HG03066 (cell line): ENCODE measurements around the gene MAN1A1.
"Not testable (repeated sequence)": the region's sequence is repeated elsewhere in the genome, so short reads cannot be mapped to it uniquely, and the experiment has no call there.

Experiments
- ATAC-seq: cut with Tn5 transposase; IDR thresholded peaks from one replicate; pipeline ENCODE4 v1.9.1; 2021; ENCODE audit warnings: low read depth; ENCODE audit not compliant: unreplicated experiment

MAN1A1 gene

GRCh38 chr6:119174879-119175817, 174.4 kb downstream of the MAN1A1 start:
- no peak for ATAC-seq

- ATAC-seq, result no peak
These were observed 175.5 kb downstream of the MAN1A1 start for GRCh38 chr6:119174085-119174445.

DNA sequence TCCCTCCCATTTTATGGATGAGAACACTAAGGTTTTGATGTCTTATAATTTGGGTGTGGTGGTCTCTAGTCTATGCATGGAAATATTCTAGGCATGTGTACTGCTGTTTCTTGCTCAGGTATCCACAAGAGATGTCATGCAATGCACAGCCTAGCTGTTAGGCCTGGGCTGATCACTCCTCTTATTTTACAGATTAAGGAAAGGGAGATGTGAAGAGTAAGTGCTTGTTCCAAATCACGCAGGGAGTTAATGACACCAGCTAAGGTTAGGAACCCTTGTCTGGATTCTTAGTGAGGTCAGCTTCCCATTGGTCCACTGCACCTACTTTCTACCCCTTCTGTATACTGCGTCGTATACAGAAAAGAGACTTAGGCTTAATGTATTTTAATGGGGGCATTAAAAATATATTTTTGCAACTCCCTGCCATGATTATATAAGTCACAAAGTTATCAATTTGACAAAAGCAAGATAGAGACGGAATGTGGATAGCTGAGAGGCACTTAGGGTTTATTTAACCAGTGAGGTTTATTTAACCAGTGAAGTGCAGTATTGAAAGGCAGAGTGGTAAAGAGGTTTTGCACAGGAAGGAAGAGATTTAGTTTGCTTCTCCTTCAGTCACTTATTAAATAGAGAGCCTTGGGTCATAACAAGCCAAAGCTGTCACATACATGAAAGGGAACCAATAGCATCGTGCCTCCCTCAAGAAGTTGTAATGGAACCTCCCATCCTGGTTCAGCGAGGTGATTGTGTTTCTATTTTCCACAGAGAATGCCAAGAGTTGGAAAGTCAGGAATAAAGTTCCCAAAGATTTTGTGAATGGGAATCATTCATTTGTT, 176.1 kb downstream of the MAN1A1 start:
- no peak for ATAC-seq

DNA sequence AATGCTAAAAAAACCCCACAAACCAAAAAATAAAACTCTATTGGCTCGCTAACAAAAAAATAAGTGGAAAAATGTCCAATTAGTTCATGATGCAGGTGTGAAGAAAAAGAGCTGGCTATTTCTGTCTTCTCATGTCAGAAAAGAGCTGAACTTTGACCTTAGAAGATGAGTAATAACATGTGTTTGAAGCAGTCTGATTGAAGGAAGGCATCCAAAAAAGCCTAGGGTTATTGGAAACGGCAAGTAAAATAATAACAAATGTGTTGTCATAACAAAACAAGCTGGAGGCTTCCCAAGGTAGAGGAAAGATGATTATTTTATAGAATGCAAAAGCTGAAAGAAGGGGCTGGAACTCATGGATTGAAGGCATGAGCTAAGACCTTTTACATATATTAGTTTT, 176.7 kb downstream of the MAN1A1 start:
- ATAC-seq, result no peak

DNA sequence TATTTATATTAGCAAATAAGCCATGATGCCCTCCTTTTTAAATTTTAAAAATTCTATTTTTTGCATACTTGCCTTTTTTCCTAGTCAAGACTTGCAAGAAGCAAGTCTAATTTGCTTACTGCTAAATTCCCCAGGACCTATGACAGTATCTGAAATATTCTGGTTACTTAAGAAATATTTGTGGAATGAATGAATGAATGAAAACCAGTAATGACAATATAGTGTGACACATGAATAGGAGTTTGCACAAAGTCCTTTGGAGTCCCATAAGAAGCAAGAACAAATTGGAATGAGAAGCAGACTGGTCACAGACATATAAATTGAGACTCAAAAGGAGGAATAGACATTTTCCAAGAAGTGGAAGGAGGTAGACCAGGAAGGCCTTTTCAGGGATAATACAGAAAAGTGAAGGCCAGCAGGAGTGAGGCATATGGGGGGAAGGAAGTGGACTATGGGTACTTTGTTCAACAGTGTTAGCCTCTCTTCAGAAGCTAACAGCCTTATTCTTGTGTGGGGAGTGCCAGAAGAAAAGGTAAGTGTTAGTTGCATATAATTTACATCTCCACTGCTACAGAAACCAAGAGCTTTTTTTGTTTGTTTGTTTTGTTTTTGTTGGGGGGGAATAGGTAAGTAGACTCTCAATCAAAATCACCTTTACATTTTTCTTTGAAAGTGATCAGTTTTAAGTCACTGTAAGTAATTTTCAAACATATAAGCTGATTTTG, 177.5 kb downstream of the MAN1A1 start:
- ATAC-seq, result no peak

DNA sequence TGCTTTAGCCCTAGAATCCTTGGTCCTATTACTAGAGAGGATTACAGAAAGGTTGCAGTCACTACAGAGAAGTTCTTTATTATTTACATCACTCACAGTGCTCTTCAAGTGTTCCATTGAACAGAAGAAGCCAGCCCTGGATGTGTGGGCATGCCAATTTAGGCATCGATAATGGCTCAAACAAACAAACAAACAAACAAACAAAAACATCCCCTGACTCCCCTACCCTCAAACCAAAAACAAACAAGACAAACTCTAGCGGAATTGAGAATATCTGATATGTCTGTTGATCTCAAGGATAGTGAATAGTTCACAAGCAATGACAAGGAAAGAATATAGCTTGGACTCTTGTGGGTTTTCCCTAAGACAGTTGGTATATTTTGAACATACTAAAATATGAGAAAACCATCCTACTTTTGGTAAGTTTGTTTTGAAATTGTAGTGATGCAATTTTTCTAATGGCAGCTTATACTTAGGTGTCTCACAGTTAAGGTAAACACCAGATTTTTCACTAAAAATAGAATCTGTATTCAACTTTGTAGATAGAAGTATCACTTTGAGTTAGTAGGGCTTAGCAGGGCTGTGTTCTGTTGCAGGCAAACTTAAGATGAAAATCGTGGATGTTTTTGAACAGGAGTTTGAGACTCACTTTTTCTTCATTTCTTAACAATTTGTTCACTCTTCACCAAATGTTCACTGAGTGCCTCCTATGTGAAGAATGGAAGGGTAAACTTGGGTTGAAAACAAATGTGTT, 178.3 kb downstream of the MAN1A1 start:
- no peak for ATAC-seq

- no peak for ATAC-seq
These were observed 179.0 kb downstream of the MAN1A1 start for GRCh38 chr6:119170447-119171087.

GRCh38 chr6:119170103-119170446, 179.5 kb downstream of the MAN1A1 start:
- ATAC-seq, result no peak

- not testable (repeated sequence) for ATAC-seq
These were observed 180.2 kb downstream of the MAN1A1 start for GRCh38 chr6:119169355-119169754.

- no peak for ATAC-seq
These were observed 183.4 kb downstream of the MAN1A1 start for GRCh38 chr6:119166024-119166784.

GRCh38 chr6:119163006-119163405, 186.6 kb downstream of the MAN1A1 start:
- ATAC-seq, result no peak

DNA sequence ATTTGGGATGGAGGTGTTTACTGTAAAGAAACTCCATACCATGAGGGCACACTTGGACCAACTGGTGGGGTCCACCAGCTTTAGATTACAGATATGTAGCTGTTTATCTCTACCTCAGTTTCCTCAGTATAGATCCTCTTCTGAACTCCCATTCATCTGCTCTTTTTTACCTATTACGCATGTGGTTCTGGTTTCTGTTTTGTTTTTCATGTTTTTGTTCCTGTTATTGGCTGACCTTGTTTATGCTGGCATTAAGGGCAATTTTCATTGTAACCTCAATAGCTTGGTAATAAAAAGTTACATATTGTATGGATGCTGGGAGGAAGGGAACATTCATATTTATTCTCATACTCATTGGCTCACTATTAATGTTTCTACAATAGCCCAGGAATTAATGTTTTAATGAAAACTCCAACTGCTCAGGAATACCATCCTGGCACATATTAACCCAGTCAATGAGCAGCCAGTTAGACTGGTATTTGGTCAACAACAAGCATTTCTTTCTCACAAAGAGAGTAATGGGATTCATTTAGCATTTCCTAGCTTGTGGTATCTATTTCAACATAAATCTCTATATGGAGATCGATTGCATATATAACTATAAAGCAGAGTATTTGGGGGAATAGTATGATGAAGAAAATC, 187.3 kb downstream of the MAN1A1 start:
- peak; percentile 73 for ATAC-seq

DNA sequence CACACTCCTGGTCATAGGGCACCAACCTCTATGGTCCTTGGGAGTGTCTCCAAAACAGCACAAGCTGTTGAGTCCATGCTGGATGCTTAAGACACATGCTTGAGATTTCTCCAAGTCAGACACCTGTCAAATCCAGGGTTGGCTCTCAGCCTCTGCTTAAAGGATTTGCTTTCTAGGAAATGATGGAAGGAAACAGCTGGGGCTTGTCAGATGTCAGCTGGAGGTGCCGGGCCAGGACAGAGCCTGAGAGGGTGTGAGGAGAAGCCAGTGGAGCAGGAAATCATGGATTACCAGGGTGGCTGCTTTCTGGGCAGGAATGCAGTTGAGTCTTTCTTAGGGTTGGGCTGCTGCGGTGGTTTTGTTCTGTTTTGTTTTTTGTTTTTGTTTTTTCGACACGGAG, 188.1 kb downstream of the MAN1A1 start:
- ATAC-seq, result no peak

GRCh38 chr6:119160911-119161310, 188.7 kb downstream of the MAN1A1 start:
- ATAC-seq, result no peak

- ATAC-seq, result no peak
These were observed 191.3 kb downstream of the MAN1A1 start for GRCh38 chr6:119158057-119158848.

- no peak for ATAC-seq
These were observed 192.1 kb downstream of the MAN1A1 start for GRCh38 chr6:119157506-119157815.

DNA sequence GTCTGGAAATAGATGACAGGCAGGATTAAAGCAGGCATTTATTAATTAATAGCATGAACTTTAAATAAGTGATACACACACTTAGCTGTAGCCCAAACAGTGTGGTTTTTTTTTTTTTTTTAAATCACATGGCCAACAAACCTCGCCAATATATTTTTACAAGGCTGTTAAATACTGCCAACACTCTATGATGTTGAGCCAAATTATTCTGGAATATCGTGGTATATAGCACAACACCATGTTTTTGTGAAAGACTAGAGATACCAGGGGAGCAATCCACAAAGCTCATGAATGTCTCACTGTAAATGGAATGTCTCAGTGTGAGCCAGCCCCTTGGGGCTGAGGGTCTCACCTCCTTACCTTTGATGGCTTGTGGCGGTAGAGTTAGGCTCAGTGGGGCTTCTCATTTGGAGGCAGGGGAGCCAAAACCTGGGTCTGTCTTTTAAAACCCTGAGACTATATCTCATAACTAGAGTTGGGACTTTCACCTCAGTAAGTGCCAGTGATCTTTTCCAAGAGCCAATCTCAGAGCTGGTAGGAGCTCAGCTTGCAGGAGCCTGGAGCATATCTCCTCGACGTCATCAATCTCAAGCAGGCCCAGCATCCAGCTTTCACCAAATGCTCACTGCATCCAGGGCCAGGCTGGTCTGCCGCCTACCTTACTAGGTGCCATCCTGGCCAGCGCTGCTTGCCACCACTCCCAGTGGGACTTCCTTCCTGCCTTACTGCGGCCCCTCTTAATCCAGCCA, 192.6 kb downstream of the MAN1A1 start:
- ATAC-seq, result no peak
